Right lobe of liver (tissue), 4 donors: ENCODE data around the gene KNTC1.

Experiments
- POLR2A ChIP-seq: fragments of 450-650 bp; IDR thresholded peaks from one replicate; pipeline ENCODE4 v1.6.1; 2017; ENCODE audit warnings: antibody characterized with exemption, mild to moderate bottlenecking
- TF ChIP-seq, protein P1 (sequence below), 4 donors: fragments of 200-600 bp in 3 of 4; fragments of 450-650 bp in 1 of 4; IDR thresholded peaks; one replicate each; pipeline versions ENCODE4 v1.5.1 to v1.8.0; 2016 to 2022; ENCODE audit warnings: antibody characterized with exemption in 4 of 4, mild to moderate bottlenecking in 2 of 4
- donor health status: DM: no; HTN: no; CAD: no.
- donor health status: DM: no; HTN: no; CAD: no.
- donor health status: DM: no; HTN: yes; CAD: no.

DNA sequence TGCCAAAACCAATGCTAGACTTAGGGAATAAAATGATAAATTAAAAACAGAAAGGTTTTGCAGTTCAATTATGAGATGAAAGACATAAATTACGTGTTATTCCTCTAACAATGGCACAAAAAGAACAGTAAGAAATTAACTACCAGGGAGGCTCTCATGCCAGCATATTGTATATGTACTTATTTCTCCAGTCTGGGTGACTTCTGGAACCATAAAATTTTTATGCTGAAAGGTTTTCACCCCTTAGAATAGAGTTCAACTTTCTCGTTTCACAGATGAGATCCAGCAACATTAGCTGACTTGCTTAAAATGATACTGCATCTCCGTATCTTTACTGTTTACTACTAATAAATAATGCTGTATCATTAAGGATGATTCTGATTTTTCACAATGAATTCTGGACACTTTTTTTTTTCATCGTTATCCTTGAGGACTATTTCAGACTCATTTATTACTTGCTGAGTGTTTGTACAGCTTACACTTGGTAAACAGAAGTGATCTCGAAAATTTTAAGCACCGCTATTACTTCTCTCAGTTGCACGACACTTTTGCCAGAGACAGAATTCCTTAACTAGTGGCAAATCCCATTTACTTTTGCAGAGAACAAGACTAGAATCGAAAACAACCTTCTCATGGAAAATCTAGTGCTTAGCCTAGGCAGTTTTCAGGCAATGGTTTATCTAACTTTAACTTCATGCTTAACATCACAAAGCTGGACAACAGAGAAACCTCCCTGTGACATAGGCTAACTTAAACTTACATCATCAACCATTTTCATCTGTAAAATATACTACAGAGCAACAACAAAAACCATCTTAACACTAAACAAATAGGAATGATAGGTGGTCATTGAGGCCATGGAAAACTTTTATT, 3.0 kb upstream of the KNTC1 start:
- TF ChIP-seq POLR2A: no peak
- TF ChIP-seq, protein P1, sequence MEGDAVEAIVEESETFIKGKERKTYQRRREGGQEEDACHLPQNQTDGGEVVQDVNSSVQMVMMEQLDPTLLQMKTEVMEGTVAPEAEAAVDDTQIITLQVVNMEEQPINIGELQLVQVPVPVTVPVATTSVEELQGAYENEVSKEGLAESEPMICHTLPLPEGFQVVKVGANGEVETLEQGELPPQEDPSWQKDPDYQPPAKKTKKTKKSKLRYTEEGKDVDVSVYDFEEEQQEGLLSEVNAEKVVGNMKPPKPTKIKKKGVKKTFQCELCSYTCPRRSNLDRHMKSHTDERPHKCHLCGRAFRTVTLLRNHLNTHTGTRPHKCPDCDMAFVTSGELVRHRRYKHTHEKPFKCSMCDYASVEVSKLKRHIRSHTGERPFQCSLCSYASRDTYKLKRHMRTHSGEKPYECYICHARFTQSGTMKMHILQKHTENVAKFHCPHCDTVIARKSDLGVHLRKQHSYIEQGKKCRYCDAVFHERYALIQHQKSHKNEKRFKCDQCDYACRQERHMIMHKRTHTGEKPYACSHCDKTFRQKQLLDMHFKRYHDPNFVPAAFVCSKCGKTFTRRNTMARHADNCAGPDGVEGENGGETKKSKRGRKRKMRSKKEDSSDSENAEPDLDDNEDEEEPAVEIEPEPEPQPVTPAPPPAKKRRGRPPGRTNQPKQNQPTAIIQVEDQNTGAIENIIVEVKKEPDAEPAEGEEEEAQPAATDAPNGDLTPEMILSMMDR (IDR thresholded peaks at IDR 0.05): no peak
